Heart left ventricle (tissue), 13 donors: ENCODE data around the gene KIAA1671.
"Not testable (repeated sequence)": the region's sequence is repeated elsewhere in the genome, so short reads cannot be mapped to it uniquely, and the experiment has no call there.

ENCODE experiments used
- CTCF ChIP-seq, 12 donors: fragments of 200-600 bp; sonication (generic) in 4 of 12; IDR thresholded peaks; one replicate each; pipeline versions ENCODE4 v1.5.0 to v1.8.0; 2018 to 2022; ENCODE audit warnings: antibody characterized with exemption in 12 of 12, mild to moderate bottlenecking in 5 of 12
- POLR2A ChIP-seq, 2 donors: fragments of 450-650 bp; IDR thresholded peaks; one replicate each; pipeline ENCODE4 v1.6.1; 2017; ENCODE audit warnings: antibody characterized with exemption in 2 of 2, mild to moderate bottlenecking in 2 of 2, moderate library complexity in 2 of 2
- donor health status: ischemic (EF 13 %, LVEDD 7.1; RV severe dilation, severe dysfunction).
- donor health status: DM: no; HTN: yes; CAD: no.
- donor health status: DM: no; HTN: no; CAD: no.
- donor health status: ischemic (EF 25% LVEDD 6.9; RV normal size, moderate dysfunction).
- donor health status: ischemic (EF 25% LVEDD 5.7; RV mildly dilated, moderate dysfunction).
- donor health status: ischemic (EF 35%, LVEDD 5.7; RV mildly dilated, moderate dysfunction).
- donor health status: nonischemic (EF 11% LVEDD 7.7; RV severe dilation, severe dysfunction).
- donor health status: DM: yes; HTN: yes; CAD: no.
- donor health status: PGD.
- donor health status: ischemic (EF 29% LVEDD 5.4; RV normal size, mild dysfunction).
- donor health status: nonischemic (EF 23%, LVEDD 6.1; RV moderate dilation, normal function).

DNA sequence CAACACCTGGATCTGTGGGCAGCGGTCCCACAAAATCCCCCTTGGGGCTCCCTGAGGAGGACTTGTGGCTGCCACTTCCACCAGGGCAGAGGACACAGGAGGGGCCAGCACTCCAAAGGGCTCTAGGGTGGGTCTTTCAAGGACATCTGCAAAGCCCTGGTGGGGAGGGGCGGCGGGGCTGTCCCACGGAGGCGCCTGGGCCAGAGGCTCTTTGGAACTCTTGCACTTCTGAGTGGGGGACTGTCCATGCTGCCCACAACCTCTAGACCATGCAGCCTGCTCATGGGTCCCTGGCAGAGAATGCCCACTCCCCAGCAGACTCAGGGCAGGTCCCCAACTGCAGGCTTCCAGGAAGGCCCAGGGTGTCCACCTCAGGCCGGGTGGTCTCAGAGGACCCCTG, 225.8 kb downstream of the KIAA1671 start:
- TF ChIP-seq CTCF, POLR2A (IDR thresholded peaks at IDR 0.05): not testable (repeated sequence)
